HG03108 (cell line): Measurements from ENCODE around the gene TAAR8.
"Not testable (repeated sequence)": the region's sequence is repeated elsewhere in the genome, so short reads cannot be mapped to it uniquely, and the experiment has no call there.

Experiments
- ATAC-seq: cut with Tn5 transposase; IDR thresholded peaks from one replicate; pipeline ENCODE4 v1.9.1; 2021; ENCODE audit warnings: moderate library complexity; ENCODE audit not compliant: unreplicated experiment

TAAR8 gene, protein sequence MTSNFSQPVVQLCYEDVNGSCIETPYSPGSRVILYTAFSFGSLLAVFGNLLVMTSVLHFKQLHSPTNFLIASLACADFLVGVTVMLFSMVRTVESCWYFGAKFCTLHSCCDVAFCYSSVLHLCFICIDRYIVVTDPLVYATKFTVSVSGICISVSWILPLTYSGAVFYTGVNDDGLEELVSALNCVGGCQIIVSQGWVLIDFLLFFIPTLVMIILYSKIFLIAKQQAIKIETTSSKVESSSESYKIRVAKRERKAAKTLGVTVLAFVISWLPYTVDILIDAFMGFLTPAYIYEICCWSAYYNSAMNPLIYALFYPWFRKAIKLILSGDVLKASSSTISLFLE

DNA sequence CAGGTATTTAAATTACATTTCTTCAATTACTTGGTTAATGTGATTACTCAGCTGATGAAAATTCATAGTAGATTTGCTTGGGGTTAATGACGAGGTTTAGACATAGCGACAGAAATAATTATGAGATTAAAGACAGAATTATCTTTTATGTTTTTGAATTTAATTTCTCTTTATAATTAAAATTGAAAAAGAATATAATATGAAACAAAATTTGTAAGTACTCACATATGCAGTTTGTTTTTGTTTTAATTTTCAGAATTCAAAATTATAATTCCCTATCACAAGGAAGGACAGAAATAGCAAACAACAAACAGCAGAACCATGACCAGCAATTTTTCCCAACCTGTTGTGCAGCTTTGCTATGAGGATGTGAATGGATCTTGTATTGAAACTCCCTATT is at the start of gene TAAR8:
Gene TAAR8, plus strand, starts transcription at position 301 of the 400 bp plus-strand sequence. Its CDS starts 21 bp downstream, at position 322.
- no peak for ATAC-seq

DNA sequence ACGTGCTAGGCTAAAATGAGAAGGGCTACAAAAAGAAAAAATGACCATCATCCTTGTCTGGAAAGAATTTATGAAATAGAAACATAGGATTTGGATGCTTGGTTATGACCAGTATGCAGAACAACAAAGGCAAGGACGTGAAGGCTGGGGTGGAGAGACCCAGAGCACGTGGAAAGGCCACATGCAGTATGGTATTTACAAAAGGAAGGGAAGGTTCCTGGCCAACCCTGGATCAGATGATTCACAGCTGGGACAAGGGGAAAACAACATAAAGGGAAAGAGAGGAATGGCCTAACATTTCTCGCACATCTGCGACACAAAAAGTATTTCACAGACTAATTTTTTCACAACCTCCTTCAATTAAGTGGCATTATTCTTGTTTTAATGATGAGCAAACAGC is 47.7 kb upstream of the TAAR8 start:
- ATAC-seq = no peak

DNA sequence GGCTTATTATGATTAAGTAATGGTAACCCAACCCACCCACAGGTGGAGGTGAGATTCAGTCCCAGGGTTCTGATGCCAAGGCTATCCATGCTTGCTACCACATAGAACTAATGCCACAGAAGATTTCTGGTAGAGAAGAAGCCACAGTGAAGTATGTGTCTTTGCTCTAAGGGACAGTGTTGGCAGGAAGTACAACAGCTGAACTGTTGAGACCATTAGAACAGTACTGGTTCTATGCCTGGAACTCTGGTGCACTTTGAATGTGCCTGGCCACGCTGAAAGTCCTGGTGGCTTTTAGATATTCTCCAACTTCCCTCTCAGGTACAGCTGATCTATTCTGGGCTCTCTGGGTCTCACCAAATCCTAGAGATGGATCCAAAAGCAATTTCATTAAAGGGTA is 47.3 kb upstream of the TAAR8 start:
- no peak for ATAC-seq

DNA sequence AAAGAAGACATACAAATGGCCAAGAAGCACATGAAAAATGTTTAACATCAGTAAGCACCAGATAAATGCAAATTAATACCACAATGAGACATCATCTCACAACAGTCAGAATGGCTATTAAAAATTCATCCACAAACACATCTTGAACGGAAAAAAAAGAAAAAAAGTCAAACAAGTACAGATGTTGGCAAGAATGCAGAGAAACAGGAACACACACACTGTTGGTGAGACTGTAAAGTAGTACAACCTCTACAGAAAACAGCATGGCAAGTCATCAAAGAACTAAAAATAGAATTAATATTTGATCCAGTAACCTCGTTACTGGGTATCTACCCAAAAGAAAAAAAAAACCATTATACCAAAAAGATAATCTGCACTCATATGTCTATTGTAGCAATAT is 46.0 kb upstream of the TAAR8 start:
- ATAC-seq = no peak

DNA sequence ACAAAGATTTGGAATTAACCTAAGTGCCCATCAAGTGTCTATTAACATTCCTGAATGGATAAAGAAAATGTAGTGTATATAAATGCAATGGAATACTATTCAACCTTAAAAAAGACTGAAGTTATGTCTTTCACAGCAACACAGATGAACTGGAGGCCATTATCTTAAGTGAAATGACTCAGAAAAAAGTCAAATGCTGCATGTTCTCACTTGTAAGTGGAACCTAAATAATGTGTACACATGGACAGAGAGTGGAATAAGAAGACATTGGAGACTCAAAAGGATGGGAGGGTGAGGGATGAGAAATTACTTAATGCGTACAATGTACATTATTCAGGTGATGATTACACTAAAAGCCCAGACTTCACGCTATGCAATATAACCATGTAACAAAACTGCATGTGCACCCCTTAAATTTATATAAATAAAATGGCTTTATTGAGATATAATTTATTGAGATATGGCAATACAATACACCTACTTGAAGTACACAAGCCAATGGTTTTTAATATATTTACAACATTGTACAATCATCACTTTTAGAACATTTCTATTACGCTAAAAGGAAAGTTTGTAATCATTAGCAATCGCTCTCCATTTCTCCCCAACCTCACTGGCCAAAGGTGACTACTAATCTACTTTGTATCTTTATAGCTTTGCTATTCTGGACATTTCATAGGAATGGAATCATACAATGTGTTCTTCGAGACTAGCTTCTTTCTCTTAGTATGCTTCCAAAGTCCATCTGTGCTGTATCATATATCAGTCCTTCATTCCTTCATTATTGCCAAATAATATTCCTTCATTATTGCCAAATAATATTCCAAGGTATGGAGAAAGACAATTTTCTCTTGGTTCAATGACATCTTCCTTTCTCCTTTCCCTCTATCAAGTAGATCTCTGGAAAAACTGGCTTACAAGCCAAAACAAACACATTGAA is 45.3 kb upstream of the TAAR8 start:
- no peak for ATAC-seq

DNA sequence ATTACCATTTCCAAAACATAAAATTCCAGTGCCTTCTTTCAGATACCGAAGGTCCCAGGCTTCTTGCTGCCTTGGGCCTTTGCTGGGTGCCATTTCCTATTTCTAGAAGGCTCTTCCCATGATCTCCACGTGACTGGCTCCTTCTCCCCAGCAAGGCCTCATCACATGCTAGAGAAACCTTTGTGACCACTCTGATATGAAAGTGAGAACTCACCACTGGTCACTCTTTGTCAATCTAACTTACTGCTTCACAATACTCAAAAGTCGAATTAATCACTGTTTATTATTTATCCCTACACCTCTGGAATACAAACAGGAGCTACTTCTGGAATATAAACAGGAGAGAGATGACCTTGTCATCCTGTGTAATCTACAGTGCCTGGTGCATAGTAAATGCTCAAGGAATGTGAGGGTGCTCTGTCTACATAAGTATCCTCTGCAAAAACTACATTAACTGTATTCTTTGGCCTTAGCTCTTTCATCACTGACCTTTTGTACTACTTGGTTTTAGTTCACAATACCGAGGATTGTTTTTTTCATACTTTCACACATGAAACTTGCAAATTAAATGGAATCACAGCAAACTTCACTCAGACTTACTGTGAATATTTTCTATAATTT is 41.2 kb upstream of the TAAR8 start:
- ATAC-seq = peak; percentile 22

DNA sequence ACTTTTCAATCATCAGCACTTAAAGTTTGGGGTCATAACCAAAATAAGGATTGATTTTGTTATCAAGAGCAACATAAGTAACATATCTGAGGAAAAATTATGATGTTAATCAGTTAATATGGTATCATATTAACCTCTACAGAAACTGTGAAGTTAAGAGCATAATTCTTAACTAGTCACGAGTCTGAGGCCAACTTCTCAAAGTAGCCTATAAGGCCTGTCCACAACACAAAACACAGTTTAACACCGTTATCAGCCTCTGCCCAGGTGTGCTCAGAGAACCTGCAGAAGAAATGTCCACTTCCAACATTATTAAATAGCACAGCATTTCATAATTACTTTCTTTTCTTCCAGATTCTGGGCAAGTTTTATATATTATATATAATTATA is 40.6 kb upstream of the TAAR8 start:
- peak; percentile 20 for ATAC-seq

DNA sequence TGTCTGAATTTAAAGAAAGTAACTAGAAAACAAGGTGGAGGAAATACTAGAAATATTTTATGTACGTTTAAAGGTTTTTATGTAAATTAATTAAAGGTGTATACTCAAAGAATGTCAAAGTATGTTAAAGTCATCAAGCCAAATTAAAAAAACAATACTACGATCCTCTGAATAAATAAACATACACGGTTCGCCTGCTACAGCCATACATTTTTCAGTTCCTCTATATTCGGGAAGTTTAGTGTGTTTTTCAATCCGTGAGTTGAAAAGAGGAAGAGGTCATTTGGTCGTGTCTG is 40.2 kb upstream of the TAAR8 start:
- no peak for ATAC-seq

DNA sequence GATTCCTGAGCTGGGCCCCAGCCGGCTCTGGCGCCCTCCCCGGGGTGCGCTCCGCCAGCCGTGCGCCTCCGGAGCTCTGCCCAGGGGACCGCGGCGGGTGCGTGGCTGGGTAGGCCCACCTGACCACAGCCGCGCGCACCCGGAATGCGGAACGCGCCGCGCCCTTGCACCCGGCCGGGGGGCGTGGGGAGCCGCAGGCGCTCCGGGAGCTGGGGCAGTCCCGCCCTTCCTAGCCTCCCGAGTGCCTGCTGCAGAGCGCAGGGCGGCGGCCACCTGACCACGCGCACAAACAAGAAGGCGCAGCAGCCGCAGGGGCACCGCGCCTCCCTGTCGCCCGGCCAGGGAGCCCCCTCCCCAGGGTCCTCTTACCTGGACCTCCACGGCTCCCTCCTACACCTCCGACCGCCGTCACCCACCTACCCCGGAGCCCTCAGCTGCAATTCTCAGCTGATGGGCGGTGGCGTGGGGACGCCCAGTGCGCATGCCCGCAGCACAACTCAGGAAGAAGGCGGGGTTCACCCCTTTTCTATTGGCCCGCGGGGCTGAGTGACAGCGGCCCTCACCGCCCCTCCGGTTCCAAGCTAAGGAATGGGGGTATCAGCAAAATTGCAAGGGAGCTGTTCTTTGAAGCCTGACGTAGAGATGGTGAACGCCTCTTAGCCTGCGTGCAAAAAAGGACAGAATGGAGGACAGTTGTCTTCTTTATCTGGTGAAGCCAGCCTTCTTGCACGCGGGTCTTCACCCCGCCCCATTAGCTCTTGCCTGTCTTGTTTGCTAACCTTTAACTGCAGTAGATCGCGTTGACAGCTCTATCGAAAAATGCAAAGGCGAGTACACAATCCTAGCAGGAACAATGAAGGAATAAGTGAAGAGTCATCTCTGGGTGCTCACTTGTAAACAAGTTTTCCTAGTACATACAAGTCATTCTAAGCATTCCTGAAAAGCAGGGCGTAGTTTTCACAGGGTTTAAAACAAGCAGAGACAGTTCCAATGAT is 39.5 kb upstream of the TAAR8 start, which contains the start of gene STX7:
Gene STX7, minus strand, starts transcription at position 479 of the 995 bp plus-strand sequence. CDS start 9,586 bp downstream, outside the sequence.
- peak; percentile 86 for ATAC-seq

DNA sequence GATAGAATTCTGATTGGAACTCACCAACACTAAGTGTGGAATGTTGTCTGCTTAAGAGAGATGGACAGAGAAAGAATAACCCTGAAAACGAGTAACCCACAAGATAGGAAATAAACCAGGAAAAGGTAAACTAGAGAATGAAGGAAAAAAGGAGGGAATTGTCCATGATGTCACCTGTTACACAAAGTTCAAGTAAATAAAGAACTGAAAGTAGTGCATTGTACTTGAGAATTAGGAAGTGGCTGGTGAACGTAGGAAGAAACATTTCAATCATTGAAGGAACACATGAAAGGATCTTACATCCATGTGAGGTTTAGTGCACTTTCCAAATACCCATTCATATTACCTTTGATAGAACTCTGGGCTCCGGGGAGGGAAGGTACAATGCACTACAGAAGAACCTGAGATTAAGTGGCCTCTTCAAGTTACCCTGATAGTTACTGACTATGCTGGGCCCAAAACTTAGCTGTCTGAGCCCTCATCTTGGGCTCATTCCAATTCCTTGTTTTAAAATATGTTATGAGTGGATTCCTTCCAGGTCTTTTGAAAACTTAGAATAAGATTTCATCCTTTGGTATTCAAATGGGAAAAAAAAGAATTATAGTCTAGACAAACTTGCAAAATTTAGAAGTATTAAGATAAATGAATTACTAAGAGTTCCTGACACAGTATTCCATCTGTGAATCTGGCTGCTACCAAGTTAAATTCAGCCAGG is 38.5 kb upstream of the TAAR8 start:
- no peak for ATAC-seq

DNA sequence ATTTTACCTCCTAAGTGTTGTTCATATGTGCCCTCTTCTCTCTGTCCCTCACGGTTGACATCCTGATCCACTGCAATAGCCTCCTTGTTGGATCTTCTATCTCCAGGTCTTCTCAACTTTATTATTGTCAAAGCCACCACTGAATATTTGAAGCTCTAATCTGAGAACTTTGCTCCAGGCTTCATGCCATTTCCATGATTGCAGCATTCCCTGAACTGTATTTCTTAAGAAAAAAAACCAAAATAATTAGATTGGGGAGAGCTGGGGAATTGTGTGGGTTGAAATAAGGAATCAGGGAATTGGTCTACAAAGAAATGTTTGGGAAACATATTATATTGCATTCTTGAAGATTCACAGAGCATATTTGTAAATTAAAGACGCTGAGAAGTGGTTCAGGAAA is 37.1 kb upstream of the TAAR8 start:
- ATAC-seq = no peak

DNA sequence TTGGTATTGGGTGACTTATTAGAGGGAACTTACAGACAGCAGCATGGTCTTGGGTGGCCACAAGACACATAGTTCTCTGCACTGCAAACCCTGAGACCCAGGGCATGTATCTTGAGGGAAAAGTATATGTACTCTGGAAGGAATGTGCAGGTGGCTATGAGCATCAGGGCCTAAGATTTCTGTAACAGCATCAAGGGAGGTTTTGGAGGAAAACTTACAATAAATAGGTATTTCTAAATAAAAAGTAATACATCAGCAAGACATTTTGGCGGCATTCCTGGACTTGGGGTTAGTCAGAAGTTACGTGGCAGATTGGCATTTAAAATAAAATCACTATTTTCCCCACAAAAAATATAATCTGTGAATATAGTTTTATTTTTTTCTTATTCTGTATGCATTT is 31.5 kb upstream of the TAAR8 start:
- ATAC-seq = no peak

DNA sequence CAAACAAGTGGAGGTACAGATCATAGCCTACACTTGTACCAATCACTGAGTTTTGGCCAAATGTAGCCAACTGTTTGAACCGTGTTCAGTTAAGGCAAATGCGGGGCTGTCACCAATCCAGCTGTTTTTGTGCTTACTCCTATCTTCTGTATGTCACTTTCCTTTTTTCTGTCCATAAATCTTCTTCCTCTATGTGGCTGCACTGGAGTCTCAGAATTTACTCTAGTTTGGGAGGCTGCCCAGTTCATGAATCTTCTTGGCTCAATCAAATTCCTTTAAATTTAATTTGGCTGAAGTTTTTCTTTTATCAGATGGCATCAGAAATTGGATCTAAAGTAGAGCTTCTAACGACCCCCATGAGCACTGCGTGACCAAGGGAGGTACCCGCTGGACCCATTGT is 27.8 kb upstream of the TAAR8 start:
- no peak for ATAC-seq

DNA sequence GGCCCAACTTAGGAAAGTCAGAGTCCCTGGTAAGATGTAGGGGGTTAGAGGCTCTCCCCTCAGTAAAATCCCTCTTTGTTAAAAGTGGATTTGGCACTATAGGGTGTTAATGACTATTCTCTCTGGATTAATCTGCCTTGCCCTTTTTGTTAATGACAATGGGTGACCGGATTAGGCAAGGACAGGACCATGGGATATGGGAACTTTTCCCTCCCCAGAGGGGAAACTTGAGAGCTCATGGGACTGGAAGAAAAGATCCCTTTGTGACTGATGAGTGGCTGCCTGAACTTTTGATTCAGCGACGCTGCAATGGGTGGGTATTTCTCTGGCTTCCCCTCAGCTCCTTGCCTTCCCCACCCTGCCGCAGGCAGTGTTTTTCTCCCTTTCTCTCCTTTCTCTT is 26.6 kb upstream of the TAAR8 start:
- ATAC-seq = no peak

DNA sequence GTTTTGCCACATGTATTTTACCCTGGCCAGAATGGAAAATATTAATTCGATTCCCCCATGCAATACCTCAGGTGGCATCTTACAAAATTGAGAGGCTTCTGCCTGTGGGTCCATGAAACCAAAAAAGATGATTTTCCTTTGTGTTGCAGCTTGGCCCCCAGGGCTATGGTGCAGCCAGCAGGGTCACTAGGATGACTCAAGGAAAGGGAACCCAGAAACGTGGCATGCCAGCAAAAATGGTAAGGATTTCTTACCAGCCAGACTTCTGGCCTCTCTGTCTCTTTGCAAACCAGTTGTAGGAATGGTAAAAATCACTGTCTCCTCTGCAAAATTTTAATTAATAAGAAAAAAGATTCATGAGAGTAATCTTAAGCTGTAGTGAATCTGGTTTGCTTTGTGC is 26.0 kb upstream of the TAAR8 start:
- no peak for ATAC-seq

DNA sequence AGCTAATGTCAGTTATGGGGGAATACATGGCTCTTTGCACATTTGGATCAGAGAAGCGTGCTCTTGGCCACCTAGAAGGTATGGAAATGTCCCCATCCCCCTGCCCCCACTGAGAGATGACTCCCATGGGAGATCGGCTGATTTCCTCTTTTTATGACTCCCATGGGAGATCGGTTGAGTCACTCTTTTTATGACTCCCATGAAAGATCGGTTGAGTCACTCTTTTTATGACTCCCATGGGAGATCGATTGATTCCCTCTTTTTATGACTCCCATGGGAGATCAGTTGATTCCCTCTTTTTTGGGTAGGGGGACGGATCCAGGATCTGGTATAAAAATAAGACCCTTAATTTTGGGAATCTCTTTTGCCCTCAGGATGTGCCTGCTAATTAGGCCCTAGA is 24.7 kb upstream of the TAAR8 start:
- no peak for ATAC-seq

DNA sequence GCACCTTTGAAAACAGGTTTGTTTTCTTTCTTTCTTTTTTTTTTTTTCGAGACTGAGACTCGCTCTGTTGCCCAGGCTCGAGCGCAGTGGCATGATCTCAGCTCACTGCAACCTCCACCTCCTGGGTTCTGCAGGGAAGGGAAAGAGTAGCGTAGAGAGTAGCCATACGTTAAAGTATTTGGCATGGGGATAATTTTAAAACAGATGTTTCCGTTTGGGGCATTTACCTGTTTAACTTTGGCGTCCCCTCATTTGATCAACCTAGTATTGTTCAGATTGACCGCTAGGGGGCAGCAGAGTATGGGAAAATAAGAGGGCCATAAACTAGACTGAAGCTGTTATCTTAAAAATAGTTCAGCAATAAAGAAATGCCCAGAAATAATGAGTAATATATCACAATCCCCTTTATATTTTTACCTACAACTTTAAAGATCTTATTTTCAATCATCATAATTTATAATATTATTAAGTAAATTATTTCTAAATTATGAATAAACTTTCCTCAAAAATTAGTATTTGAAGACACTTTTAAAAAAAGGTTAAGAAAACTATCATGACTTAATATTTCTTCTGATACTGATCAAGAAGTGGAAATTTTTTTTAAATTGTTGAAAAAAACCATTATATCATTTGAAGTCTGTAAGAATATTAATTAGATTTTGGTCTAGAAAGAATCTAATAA is 22.0 kb upstream of the TAAR8 start:
- ATAC-seq = no peak

DNA sequence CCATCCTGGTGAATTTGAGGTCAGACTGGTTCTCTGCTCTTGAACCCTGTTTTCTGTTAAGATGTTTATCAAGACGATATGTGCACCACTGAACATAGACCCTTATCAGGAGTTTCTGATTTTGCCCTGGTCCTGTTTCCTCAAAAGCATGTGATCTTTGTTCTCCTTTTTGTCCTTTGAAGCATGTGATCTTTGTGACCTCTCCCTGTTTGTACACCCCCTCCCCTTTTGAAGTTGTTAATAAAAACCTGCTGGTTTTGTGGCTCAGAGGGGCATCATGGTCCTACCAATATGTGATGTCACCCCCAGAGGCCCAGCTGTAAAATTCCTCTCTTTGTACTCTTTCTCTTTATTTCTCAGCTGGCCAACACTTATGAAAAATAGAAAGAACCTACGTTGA is 17.9 kb upstream of the TAAR8 start:
- ATAC-seq = not testable (repeated sequence)

DNA sequence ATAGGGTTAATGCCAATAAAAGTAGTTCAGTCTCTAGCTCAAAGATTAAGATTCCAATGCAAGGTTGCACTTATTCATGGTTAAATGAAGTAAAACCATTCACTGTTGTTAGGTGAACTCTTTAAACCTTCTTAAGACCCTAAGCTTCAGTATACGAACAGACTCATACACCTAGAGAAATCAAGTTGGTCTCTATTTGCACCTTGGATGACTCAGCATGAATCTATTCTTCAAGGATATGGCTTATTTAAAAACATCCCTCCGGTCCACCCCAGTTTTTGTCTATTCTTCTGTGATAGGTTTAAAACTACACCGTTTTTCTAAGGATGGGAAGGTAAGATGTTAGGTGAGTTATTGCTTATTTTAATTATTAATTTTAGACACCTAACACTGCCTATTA is 15.3 kb upstream of the TAAR8 start:
- ATAC-seq = no peak
